Type B pancreatic cell (in vitro differentiated cells): ENCODE data around the gene SIGLEC6. TPM values are rescaled to one million over a fixed set of nuclear protein-coding genes. Genes with fewer than 3 reads are reported as not detected.

ENCODE experiments used
- DNase-seq: peaks from one replicate; pipeline ENCODE4 v3.0.0; 2021; ENCODE audit warnings: mixed read lengths; ENCODE audit not compliant: unreplicated experiment; ENCODE audit errors: extremely low spot score
- H3K27ac Mint-ChIP-seq: 2 replicates; pipeline ENCODE4 v1.8.0; 2021; ENCODE audit warnings: mild to moderate bottlenecking, mixed read lengths
- H3K27me3 Mint-ChIP-seq: 2 replicates; pipeline ENCODE4 v1.8.0; 2021; ENCODE audit warnings: mixed read lengths
- H3K36me3 Mint-ChIP-seq: 2 replicates; pipeline ENCODE4 v1.8.0; 2021; ENCODE audit warnings: mixed read lengths
- H3K4me1 Mint-ChIP-seq: one replicate; pipeline ENCODE4 v1.8.0; 2021; ENCODE audit warnings: mixed read lengths; ENCODE audit not compliant: unreplicated experiment
- H3K4me3 Mint-ChIP-seq: 2 replicates; pipeline ENCODE4 v1.8.0; 2021; ENCODE audit warnings: mild to moderate bottlenecking, mixed read lengths
- H3K9me3 Mint-ChIP-seq: 2 replicates; pipeline ENCODE4 v1.8.0; 2021; ENCODE audit warnings: mixed read lengths
- CTCF ChIP-seq: fragments of 200-600 bp; sonication (generic); conservative IDR thresholded peaks from 2 replicates; pipeline ENCODE4 v1.5.0; 2021; ENCODE audit warnings: antibody characterized with exemption, mild to moderate bottlenecking
- total RNA-seq: library from RNA; stranded (reverse); gene quantifications from 2 replicates; pipeline ENCODE4 v1.2.1, GENCODE V29; 2021; ENCODE audit warnings: low replicate concordance

Gene SIGLEC6
- total RNA-seq, 1 donor from 2014 or later: not detected

- no peak overlapping the region for H3K4me3 Mint-ChIP-seq
- DNase-seq: no peak
- H3K36me3 Mint-ChIP-seq: no peaks in the 10 kb centered on the region
- H3K27me3 Mint-ChIP-seq: peaks cover 37% of the 10 kb centered on the region
- H3K4me1 Mint-ChIP-seq: no peaks in the 10 kb centered on the region
- no peak for TF ChIP-seq CTCF
- H3K27ac Mint-ChIP-seq: no peak overlapping the region
- H3K9me3 Mint-ChIP-seq: no peaks in the 10 kb centered on the region
These were observed 34.1 kb upstream of the SIGLEC6 start for GRCh38 chr19:51565583-51565982.

DNA sequence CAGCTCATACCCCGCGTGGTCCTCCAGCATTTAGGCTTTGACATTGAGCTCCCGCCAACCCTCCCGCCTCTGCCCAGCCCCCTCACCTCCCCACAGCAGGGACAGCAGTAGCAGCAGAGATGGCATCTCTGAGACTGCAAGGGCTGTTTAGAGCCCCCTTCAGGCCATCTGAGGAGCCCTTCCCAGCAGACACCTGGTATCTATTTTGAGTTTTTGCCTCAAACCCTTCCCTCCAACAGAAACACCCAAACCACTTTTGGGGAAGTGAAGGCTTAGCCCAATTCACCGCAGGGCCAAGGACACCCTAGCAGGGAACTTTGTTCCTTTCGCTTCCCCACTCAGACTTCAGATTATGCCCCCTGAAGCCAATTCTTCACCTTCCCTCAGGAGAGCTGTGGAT is 33.3 kb upstream of the SIGLEC6 start:
- H3K4me1 Mint-ChIP-seq: no peaks in the 10 kb centered on the region
- H3K27me3 Mint-ChIP-seq: peaks cover 37% of the 10 kb centered on the region
- TF ChIP-seq CTCF: no peak
- H3K27ac Mint-ChIP-seq: no peak overlapping the region
- no peaks in the 10 kb centered on the region for H3K36me3 Mint-ChIP-seq
- H3K4me3 Mint-ChIP-seq: no peak overlapping the region
- H3K9me3 Mint-ChIP-seq: no peaks in the 10 kb centered on the region
- DNase-seq: no peak

DNA sequence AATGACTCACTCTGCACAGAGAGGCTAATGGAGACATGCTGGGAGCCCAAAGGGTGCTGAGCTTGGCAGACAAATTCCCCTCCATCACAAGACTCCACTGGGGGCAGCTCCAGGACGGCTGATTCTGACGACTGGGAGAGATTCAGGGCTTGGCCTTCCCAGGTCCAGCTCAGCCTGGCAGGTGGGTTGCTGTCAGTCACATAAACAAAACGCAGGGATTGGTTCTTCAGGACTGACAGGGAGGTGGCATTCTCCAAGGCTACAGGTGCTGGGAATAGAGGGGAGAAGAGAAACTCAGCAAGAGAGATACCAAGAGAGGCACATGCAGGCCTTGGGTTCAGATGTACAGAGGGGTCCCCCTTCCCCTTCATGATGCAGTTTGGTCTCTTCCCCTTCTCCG is 28.9 kb upstream of the SIGLEC6 start:
- H3K36me3 Mint-ChIP-seq: no peaks in the 10 kb centered on the region
- H3K4me3 Mint-ChIP-seq: no peak overlapping the region
- DNase-seq: no peak
- H3K9me3 Mint-ChIP-seq: no peaks in the 10 kb centered on the region
- H3K27ac Mint-ChIP-seq: no peak overlapping the region
- no peaks in the 10 kb centered on the region for H3K4me1 Mint-ChIP-seq
- peaks cover 23% of the 10 kb centered on the region for H3K27me3 Mint-ChIP-seq
- no peak for TF ChIP-seq CTCF

- TF ChIP-seq CTCF: no peak
- Mint-ChIP-seq H3K4me3 (no peak overlapping the region), H3K9me3 (no peaks in the 10 kb centered on the region), H3K36me3 (no peaks in the 10 kb centered on the region), H3K27me3 (peaks cover 20% of the 10 kb centered on the region), H3K4me1 (no peaks in the 10 kb centered on the region), H3K27ac (no peak overlapping the region)
- DNase-seq: no peak
These were observed 27.8 kb upstream of the SIGLEC6 start for GRCh38 chr19:51559240-51559639.

GRCh38 chr19:51552996-51553725 is 21.7 kb upstream of the SIGLEC6 start:
- no peak for TF ChIP-seq CTCF
- DNase-seq: peak; percentile 83
- no peaks in the 10 kb centered on the region for H3K4me1 Mint-ChIP-seq
- no peaks in the 10 kb centered on the region for H3K9me3 Mint-ChIP-seq
- H3K27ac Mint-ChIP-seq: no peak overlapping the region
- H3K4me3 Mint-ChIP-seq: no peak overlapping the region
- H3K27me3 Mint-ChIP-seq: peaks cover 12% of the 10 kb centered on the region
- no peaks in the 10 kb centered on the region for H3K36me3 Mint-ChIP-seq

- H3K4me1 Mint-ChIP-seq: no peaks in the 10 kb centered on the region
- TF ChIP-seq CTCF: no peak
- H3K4me3 Mint-ChIP-seq: no peak overlapping the region
- H3K36me3 Mint-ChIP-seq: no peaks in the 10 kb centered on the region
- no peak overlapping the region for H3K27ac Mint-ChIP-seq
- DNase-seq: no peak
- no peaks in the 10 kb centered on the region for H3K9me3 Mint-ChIP-seq
- peaks cover 12% of the 10 kb centered on the region for H3K27me3 Mint-ChIP-seq
These were observed 21.1 kb upstream of the SIGLEC6 start for GRCh38 chr19:51552608-51552995.
